ENCODE data around the gene RIPK4. TPM values are rescaled to one million over a fixed set of nuclear protein-coding genes. Genes with fewer than 3 reads are reported as not detected.

The RIPK4 gene
- total RNA-seq, 1 donor from 2014 or later, result 11.3 TPM

GRCh38 chr21:41768437-41769042 lies 1.7 kb upstream of the RIPK4 start:
- Mint-ChIP-seq H3K36me3 (ENCODE audit: low read depth) (no peaks in the 10 kb centered on the region), H3K4me1 (ENCODE audit: low read depth) (peaks cover 56% of the 10 kb centered on the region), H3K27me3 (ENCODE audit: low read depth) (no peaks in the 10 kb centered on the region), H3K27ac (ENCODE audit: unreplicated experiment) (peak overlapping the region; percentile 93), H3K4me3 (ENCODE audit: unreplicated experiment) (peak overlapping the region; percentile 80), H3K9me3 (ENCODE audit: low read depth) (no peaks in the 10 kb centered on the region)
- DNase-seq (ENCODE audit: low spot score), result no peak
- TF ChIP-seq CTCF (IDR thresholded peaks at IDR 0.05), result peak; percentile 79

GRCh38 chr21:41767606-41768436 lies 969 bp upstream of the RIPK4 start:
- Mint-ChIP-seq H3K4me3 (ENCODE audit: unreplicated experiment) (peak overlapping the region; percentile 80), H3K4me1 (ENCODE audit: low read depth) (peaks cover 64% of the 10 kb centered on the region), H3K27ac (ENCODE audit: unreplicated experiment) (peak overlapping the region; percentile 93), H3K27me3 (ENCODE audit: low read depth) (no peaks in the 10 kb centered on the region), H3K36me3 (ENCODE audit: low read depth) (no peaks in the 10 kb centered on the region), H3K9me3 (ENCODE audit: low read depth) (no peaks in the 10 kb centered on the region)
- DNase-seq (ENCODE audit: low spot score), result peak; percentile 25
- no peak for TF ChIP-seq CTCF (IDR thresholded peaks at IDR 0.05)

GRCh38 chr21:41765973-41766882 lies 624 bp downstream of the RIPK4 start:
- TF ChIP-seq CTCF (IDR thresholded peaks at IDR 0.05), result no peak
- peak overlapping the region; percentile 80 for H3K4me3 Mint-ChIP-seq (ENCODE audit: unreplicated experiment)
- peaks cover 77% of the 10 kb centered on the region for H3K4me1 Mint-ChIP-seq (ENCODE audit: low read depth)
- no peaks in the 10 kb centered on the region for H3K9me3 Mint-ChIP-seq (ENCODE audit: low read depth)
- H3K27ac Mint-ChIP-seq (ENCODE audit: unreplicated experiment), result peak overlapping the region; percentile 68
- no peaks in the 10 kb centered on the region for H3K36me3 Mint-ChIP-seq (ENCODE audit: low read depth)
- peak; percentile 75 for DNase-seq (ENCODE audit: low spot score)
- no peaks in the 10 kb centered on the region for H3K27me3 Mint-ChIP-seq (ENCODE audit: low read depth)

GRCh38 chr21:41765420-41765821 lies 1.4 kb downstream of the RIPK4 start:
- no peaks in the 10 kb centered on the region for H3K36me3 Mint-ChIP-seq (ENCODE audit: low read depth)
- peak overlapping the region; percentile 68 for H3K27ac Mint-ChIP-seq (ENCODE audit: unreplicated experiment)
- no peak for TF ChIP-seq CTCF (IDR thresholded peaks at IDR 0.05)
- H3K4me1 Mint-ChIP-seq (ENCODE audit: low read depth), result peaks cover 85% of the 10 kb centered on the region
- H3K9me3 Mint-ChIP-seq (ENCODE audit: low read depth), result no peaks in the 10 kb centered on the region
- no peaks in the 10 kb centered on the region for H3K27me3 Mint-ChIP-seq (ENCODE audit: low read depth)
- peak; percentile 46 for DNase-seq (ENCODE audit: low spot score)
- peak overlapping the region; percentile 71 for H3K4me3 Mint-ChIP-seq (ENCODE audit: unreplicated experiment)

All from chondrocyte (in vitro differentiated cells).